ENCODE results near the gene ZNF652. TPM values are rescaled to one million over a fixed set of nuclear protein-coding genes. Genes with fewer than 3 reads are reported as not detected.

ZNF652 gene
- total RNA-seq, 1 donor from 2014 or later, result 27.5 TPM

DNA sequence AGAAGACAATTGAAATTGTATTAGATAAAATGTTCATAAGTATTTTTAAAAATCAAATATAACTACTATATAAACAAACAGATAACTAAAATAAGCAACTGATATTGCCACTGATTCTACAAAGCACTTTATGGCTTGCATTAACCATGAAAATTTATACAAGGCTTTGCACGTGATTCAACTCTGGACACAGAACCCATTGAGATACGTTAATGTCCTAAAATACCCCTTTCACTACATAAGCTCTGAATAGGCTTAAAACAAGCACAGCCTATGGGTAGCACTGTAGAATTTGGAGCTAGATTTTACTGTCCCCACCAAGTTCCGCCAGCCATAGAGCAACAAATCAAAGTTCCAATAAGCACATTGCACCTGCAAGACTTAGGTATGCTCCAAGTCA lies 4.5 kb downstream of the ZNF652 start:
- peak; percentile 8 for DNase-seq

GRCh38 chr17:49356320-49356719 lies 5.7 kb downstream of the ZNF652 start:
- DNase-seq, result no peak

DNA sequence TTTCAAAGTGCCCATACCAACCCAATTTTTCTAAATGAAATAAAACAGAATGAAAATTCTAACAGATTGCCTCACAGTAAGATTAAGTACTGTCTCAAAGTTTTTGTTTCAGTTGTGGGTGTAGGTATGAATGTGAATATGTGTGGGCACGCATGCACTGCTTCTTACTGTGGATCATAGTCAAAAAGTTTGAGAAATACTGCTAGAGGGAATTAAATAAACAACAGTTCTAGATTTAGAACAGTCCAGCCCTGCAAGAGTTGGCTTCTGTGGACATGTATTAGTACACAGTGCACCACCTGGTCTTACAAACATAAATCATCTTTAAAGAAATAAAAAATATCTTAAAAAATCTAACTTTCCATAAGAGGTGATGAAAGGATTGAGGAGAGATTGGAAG lies 8.4 kb downstream of the ZNF652 start:
- DNase-seq, result no peak

- no peak for DNase-seq
Observed at GRCh38 chr17:49352587-49353154, 9.4 kb downstream of the ZNF652 start.

DNA sequence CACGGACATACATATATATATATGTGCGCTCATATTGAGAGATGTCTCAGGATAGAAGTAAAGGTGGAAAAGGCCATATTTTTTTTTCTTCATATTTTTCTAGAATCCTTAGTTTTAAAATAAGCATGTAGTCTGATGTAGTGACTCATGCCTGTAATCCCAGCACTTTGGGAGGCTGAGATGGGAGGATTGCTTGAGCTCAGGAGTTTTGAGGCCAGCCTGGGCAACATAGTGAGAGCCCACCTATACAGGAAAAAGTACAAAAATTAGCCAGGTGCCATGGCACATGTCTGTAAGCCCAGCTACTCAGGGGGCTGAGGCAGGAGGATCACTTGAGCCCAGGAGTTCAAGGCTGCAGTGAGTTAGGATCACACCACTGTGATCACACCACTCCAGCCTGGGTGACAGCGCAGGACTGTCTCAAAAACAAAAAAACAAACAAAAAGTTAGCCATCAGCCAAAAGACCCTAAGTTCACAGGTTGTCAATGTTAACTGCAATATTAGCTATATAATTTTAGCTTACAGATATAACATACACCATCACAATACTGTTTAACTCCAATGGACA lies 10.4 kb downstream of the ZNF652 start:
- DNase-seq, result no peak

GRCh38 chr17:49349541-49349940 lies 12.5 kb downstream of the ZNF652 start:
- no peak for DNase-seq

GRCh38 chr17:49344914-49345313 lies 17.1 kb downstream of the ZNF652 start:
- no peak for DNase-seq

DNA sequence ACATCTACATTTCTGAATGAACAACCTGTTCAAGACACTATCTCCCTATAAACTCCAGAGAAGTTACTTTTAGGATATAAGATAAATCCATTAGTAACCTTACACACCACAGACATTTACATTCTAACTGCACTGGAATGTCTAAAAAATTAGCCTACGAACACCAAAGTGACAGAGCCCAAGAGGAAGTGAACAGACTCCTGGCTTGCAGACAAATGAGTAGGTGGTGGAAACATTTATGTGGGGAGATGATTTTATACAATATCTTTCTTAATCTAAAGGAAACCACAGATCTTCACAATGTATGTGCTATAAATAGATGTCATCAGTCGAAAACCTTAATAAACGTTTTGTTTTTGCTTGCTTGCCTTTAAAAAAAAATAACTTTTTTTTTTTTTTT lies 18.8 kb downstream of the ZNF652 start:
- DNase-seq, result no peak

DNA sequence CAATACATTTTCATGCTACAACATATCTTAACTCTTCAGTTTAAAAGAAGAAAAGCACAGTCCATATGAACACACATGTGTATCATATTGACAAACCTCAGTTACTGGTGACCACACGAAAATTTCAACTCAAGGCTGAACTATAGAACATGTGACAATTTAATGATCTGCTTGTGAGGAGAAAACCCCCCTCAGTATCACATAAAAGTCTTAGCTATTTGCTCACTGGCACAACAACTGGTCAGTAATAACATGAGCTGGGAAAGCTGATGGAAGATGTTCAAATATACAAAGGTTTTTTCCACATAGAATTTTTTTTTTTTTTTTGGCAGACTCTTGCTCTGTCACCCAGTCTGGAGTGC lies 19.5 kb downstream of the ZNF652 start:
- no peak for DNase-seq

- DNase-seq, result no peak
Observed at GRCh38 chr17:49341356-49341755, 20.7 kb downstream of the ZNF652 start.

GRCh38 chr17:49339354-49339753 lies 22.7 kb downstream of the ZNF652 start:
- DNase-seq, result no peak

DNA sequence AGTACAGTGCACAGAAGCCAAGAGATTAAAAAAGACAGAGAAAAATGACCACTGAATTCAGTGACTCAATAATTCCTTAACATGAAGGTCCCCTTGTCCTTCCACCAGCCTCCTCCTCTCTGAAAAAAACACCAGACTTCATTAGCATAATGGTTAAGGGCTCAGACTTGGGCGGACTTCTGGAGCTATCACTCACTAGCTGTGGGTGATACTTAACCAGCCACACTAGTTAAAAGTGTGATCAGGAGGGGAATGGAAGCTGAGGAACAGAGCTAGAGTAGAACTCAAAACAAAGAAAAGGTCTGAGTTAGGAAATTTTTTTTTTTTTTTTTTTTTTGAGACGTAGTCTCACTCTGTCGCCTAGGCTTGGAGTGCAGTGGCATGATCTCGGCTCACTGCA lies 23.2 kb downstream of the ZNF652 start:
- no peak for DNase-seq

GRCh38 chr17:49337884-49338283 lies 24.2 kb downstream of the ZNF652 start:
- no peak for DNase-seq

- DNase-seq, result no peak
Observed at GRCh38 chr17:49334744-49335512, 27.1 kb downstream of the ZNF652 start.

DNA sequence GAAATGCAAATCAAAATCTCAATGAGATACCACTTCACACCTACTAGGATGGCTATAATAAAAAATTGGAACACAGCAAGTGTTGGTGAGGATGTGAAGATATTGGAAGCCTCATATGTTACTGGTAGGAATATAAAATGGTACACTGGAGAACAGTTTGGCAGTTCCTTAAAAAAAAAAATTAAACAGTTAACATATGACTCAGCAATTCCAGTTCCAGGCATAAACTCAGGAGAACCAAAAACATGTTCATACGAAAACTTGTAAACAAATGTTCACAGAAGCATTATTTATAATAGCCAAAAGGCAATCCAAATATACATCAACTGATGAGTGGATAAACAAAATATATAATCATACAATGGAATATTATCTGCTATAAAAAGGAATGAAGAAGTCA lies 28.2 kb downstream of the ZNF652 start:
- no peak for DNase-seq

GRCh38 chr17:49327835-49328784 lies 33.9 kb downstream of the ZNF652 start:
- no peak for DNase-seq

GRCh38 chr17:49325980-49326379 lies 36.1 kb downstream of the ZNF652 start:
- DNase-seq, result no peak

DNA sequence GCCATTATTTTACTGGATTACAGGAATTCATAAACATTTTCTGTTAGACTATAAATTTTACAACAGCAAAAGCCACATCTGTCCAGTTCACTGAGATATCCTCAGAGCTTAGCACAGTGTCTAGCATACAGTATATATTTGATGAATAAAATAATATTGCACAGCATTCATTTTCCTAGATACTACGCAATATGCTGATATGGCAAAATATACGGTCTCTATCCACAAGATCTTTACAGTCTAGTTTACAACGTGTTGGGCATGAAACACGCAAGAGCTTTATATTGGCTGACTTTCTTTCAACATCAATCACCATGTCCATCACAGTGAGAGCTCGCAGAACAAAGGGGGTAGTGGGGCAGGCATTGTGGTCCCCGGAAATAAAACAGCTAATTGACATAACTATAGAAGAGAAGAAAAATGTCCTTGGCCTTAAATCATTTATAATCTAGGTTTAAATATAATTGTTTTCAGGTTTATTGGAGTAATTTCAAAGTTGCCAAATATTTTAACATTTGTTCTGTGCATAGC lies 43.5 kb downstream of the ZNF652 start:
- DNase-seq, result no peak

DNA sequence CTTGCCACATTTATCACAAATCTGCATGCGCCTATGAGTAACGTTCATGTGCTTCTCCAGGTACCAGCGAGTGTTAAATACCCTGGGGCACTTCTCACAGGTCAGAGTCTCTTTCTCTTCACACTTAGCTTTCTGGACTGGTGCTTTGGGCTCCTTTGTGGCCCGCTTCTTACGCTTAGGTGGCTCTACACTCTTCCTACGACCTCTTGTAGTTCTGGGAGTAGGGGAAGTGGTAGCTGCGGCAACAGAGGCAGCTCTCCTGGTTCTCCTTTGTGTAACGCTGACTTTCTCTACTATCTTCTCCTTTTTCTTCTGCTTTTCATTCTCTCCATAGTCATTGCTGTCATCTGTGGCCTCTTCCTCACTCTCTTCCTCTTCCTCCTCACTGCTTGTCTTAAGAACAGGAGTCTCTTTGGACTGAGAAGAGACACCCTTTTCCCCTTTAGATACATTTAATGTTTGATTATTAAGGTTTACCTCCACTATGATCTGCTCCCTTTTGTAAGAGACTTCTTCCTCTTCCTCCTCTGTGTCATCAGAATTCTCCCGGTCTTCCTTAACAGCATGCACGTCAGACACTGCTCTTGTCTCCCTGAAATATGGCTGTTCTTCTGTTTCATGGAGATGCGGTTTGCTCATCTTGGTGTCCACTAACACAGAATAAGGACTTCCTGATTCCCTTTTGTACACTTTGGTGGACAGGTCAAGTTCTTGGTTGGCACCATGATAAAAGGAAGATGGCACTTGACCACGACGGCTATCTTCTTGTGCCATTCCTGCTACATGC lies 45.0 kb downstream of the ZNF652 start:
- no peak for DNase-seq

GRCh38 chr17:49316258-49316570 lies 45.8 kb downstream of the ZNF652 start:
- no peak for DNase-seq

GRCh38 chr17:49315551-49316257 lies 46.3 kb downstream of the ZNF652 start:
- peak; percentile 29 for DNase-seq
